HG03095 (cell line): ENCODE measurements around the gene COPA.

ENCODE experiments used
- ATAC-seq: cut with Tn5 transposase; IDR thresholded peaks from one replicate; pipeline ENCODE4 v1.9.1; 2021; ENCODE audit warnings: moderate library complexity; ENCODE audit not compliant: unreplicated experiment

The COPA gene

GRCh38 chr1:160271025-160271424 lies 72.0 kb downstream of the COPA start:
- ATAC-seq = no peak

- no peak for ATAC-seq
Measured at GRCh38 chr1:160267284-160267991, 75.6 kb downstream of the COPA start.

GRCh38 chr1:160264795-160265307 lies 78.2 kb downstream of the COPA start:
- no peak for ATAC-seq

- peak; percentile 72 for ATAC-seq
Measured at GRCh38 chr1:160261893-160262794, 80.9 kb downstream of the COPA start, which contains the start of gene DCAF8. Gene DCAF8, minus strand, starts transcription at chr1:160262549. Its CDS starts 18,541 bp downstream, at chr1:160244008.

- ATAC-seq = peak; percentile 21
Measured at GRCh38 chr1:160261556-160261892, 81.5 kb downstream of the COPA start.

GRCh38 chr1:160260406-160261382 lies 82.4 kb downstream of the COPA start:
- no peak for ATAC-seq

GRCh38 chr1:160258177-160258798 lies 84.8 kb downstream of the COPA start:
- no peak for ATAC-seq

GRCh38 chr1:160257411-160258015 lies 85.5 kb downstream of the COPA start:
- no peak for ATAC-seq

GRCh38 chr1:160256396-160257046 lies 86.5 kb downstream of the COPA start:
- ATAC-seq = no peak

GRCh38 chr1:160255781-160256300 lies 87.2 kb downstream of the COPA start:
- no peak for ATAC-seq

- ATAC-seq = no peak
Measured at GRCh38 chr1:160251687-160252526, 91.1 kb downstream of the COPA start.

GRCh38 chr1:160251011-160251410 lies 92.0 kb downstream of the COPA start:
- no peak for ATAC-seq

- no peak for ATAC-seq
Measured at GRCh38 chr1:160247053-160247452, 96.0 kb downstream of the COPA start.

- ATAC-seq = no peak
Measured at GRCh38 chr1:160245434-160245833, 97.6 kb downstream of the COPA start.

- ATAC-seq = no peak
Measured at GRCh38 chr1:160244209-160244608, 98.8 kb downstream of the COPA start.

GRCh38 chr1:160243767-160244166 lies 99.3 kb downstream of the COPA start:
- ATAC-seq = no peak

- ATAC-seq = no peak
Measured at GRCh38 chr1:160239582-160240299, 103.3 kb downstream of the COPA start.
